Breast epithelium (tissue), 3 donors: ENCODE results near the gene TEX22.

Experiments used
- CTCF ChIP-seq, 3 donors: fragments of 450-650 bp; IDR thresholded peaks; one replicate each; pipeline ENCODE4 v1.5.1; 2016 to 2017; ENCODE audit warnings: antibody characterized with exemption in 3 of 3, mild to moderate bottlenecking in 3 of 3, moderate library complexity in 3 of 3
- POLR2AphosphoS5 ChIP-seq, 3 donors: sonication (generic); formaldehyde crosslinking; IDR thresholded peaks; one replicate each; pipeline ENCODE4 v1.6.1; 2017; ENCODE audit warnings: antibody characterized with exemption in 3 of 3

- TF ChIP-seq CTCF (IDR thresholded peaks at IDR 0.05), result no peak
- TF ChIP-seq POLR2AphosphoS5 (IDR thresholded peaks at IDR 0.05), result no peak
These were observed 62.3 kb downstream of the TEX22 start for GRCh38 chr14:105460616-105461015.
